Gastroesophageal sphincter (tissue), 3 donors: ENCODE results near the gene TMEM200A.

Experiments used
- CTCF ChIP-seq, 4 experiments: fragments of 200-600 bp in 2 of 4; fragments of 450-650 bp in 2 of 4; sonication (generic) in 1 of 4; IDR thresholded peaks; one replicate each; pipeline ENCODE4 v1.5.1; 2017 to 2019; ENCODE audit warnings: antibody characterized with exemption in 4 of 4, mild to moderate bottlenecking in 2 of 4, moderate library complexity in 2 of 4
- POLR2A ChIP-seq, 2 donors: fragments of 450-650 bp; IDR thresholded peaks; one replicate each; pipeline ENCODE4 v1.6.1; 2017; ENCODE audit warnings: antibody characterized with exemption in 2 of 2, mild to moderate bottlenecking in 2 of 2, moderate library complexity in 1 of 2

DNA sequence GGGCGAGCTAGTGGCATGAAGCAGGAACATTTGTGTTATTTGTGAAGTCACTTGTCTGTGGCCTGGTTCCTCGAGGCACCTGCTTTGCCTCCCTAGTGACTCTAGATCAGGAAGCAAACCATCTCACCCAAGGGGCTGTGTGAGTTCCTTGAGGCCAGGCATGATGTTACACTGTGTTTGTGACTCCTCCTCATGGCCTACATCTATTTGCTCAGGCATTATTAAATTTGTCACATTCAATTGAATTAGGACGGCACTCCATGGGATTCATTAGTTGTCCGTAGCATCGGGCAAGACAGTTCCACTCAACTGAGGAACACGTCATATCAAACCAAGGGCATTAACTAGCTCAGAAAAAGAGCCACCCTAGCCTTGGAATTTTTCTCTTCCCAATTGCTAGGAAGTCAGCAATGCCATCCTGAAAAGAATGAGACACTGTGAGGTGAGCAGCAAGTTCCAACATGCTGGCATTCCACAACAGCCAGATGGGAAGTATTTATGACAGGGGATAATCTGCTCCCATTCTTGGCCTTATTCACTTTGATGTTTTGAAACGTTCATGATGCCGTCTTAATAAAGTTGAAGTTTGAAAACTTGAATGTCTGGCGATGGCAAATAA, 17.2 kb downstream of the TMEM200A start:
- TF ChIP-seq CTCF (IDR thresholded peaks at IDR 0.05) (no peak), POLR2A (IDR thresholded peaks at IDR 0.05) (no peak)
